Activated CD8-positive, alpha-beta memory T cell treated with anti-CD3 and anti-CD28 coated beads for 48 hours (primary cell): ENCODE results near the gene ABCA3.

Source experiments
- DNase-seq, 3 experiments: peaks; one replicate each; pipeline ENCODE4 v3.0.0-alpha.2; 2020; ENCODE audit warnings: low read depth in 2 of 3, low spot score in 2 of 3

The ABCA3 gene

DNA sequence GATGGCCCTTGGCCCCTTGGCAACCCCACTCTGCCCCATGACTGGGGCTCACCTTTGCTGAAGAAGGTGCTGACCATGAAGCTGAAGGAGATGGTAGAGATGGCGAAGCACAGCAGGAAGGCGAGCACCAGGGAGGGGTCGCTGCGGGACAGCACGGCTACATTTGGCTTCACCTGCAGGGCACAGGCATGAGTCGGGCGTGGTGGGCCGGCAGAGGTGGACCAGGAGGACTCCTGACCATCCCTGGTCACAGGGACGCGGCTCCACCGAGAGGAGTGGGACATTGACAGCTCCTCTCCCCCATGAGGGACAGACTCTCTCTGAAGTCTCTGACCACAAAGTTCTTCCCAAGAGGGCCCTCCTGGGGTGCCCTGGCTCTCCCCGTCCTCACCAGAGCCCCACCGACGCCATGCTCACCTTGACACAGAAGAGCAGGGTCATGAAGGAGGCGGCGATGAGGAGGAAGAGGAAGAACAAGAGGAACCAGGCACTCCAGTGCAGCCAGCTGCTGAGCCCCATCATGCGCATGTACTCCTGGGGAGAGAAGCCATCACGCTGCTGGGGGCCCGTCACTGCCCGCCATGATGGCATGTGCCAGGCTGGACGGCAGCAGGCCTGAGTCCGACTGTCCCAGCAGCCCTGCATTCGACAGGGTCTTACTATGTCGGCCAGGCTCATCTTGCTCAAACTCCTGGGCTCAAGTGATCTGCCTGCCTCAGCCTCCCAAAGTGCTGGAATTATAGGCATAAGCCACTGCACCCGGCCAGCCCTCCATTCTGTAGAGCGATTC lies 23.1 kb downstream of the ABCA3 start:
- DNase-seq: no peak

DNA sequence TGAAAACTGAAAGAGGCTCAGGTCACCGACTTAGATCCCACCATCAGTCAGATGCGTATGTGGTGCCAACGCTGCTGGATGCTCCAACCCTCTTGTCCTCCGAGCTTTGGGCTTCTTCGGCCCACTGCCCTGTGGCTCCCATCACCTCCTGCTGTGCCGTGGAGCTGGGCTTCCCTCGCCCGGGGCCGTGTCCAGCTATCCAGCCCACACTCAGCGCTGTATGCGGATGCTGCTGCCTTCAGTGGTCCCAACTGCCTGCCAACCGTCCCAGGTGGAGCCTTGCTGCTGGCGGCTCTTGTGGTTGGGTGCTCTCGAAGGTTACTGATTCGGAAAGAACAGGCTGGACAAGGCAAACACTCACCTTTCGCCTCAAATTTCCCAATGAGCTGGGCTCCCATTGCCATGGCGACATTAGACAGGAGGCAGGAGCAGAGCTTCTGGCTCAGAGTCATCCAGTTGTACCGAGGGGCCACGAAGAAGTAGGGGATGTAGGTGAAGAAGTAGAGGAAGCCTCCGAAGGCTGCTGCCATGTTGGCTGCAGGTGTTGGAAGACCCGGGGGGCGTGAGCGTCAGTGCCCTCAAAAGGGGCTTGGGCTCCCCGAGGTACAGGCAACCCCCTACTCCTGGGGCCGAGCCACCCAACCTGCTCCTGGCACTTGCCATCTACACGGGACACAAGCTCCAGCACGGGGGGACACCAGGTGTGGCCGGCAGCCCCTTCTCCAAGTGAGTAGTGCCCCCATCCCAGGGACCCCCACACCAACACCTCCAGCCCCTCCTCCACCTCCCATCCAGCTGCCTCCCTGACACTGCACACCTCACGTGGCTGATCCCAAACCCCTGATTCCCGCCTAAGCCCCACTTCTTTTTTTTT lies 32.2 kb downstream of the ABCA3 start:
- DNase-seq: no peak

DNA sequence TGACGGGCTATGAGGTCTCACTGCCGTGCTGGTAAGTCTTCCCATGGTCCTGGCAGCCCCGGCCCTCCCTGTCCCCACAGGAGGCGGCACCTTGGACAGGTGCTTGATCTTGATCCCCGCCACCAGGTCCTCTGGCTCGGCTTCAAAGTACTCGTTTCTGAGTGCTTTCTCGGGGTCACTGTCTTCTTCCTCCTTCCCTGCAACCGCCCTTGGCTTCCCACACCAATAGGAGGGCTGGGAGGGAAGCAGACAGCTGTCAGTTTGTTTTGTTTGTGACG lies 40.7 kb downstream of the ABCA3 start:
- no peak for DNase-seq

DNA sequence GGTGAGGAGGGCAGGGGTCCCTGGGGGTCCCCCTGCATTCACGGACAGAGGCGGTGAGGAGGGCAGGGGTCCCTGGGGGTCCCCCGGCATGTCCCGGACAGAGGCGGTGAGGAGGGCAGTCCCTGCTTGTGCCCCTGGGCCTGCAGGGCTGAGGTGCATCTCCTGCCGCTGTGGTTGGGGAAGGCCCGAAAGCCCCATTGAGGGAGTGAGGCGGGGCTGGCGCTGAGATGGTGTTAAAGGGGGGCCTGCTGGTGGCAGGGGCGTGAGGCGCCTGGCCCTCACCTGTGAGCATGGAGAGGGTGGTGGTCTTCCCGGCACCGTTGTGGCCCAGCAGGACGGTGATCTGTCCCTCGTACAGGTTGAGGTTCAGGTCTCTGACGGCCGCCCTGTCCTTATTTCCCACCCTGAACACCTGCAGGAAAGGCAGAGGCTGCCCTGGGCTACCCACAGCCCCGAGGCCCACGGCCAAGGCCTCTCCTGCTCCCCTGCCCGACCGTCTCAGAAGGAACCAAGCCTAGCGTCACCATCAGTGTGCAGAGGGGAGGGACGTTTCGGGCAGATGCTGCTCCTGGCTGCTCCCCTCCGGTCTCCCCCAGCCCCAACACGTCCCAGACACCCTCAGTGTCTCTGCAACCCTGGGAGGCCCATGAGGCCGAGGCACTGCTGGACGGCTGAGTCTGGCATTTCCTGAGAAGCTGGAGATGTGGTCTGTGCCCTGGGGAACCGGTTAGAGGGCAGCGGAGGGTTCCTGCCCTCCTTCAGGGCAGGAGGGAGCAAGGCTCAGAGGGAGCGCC lies 41.2 kb downstream of the ABCA3 start:
- no peak for DNase-seq

DNA sequence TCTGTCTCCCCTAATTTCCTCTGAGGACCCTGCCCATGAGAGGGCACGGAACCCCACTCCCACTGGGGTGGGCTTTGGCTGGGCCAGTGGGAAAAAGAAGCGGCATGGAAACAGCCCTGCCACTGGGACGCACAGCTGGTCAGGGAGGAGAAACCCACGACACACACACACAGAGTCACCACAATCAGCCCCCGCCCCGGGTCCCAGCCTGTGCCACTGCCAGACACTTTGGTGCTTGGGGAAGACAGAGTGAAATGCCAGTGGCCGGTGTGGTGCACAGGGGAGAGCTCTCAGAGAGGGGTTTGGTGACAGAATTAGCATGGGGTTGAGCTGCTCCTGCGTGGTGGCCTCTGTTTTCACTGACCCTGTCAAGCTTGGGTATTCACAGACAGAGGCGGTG lies 41.9 kb downstream of the ABCA3 start:
- DNase-seq: no peak

DNA sequence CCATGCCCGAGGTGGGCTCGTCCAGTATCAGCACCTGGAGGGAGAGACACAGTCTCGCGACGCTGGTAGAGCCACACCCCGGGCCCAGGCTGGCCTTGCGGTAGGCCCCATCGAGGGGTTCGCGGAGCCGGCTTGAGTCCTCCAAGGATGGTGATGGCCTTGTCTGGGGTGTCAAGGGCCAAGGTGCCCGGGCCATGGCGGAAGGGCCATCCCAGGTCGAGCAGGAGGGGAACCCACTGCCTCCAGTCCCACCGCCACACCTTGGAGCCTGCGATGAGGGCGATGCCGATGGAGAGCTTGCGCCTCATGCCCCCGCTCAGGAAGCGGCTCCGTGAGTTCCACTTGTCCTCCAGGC lies 43.0 kb downstream of the ABCA3 start:
- DNase-seq: no peak

DNA sequence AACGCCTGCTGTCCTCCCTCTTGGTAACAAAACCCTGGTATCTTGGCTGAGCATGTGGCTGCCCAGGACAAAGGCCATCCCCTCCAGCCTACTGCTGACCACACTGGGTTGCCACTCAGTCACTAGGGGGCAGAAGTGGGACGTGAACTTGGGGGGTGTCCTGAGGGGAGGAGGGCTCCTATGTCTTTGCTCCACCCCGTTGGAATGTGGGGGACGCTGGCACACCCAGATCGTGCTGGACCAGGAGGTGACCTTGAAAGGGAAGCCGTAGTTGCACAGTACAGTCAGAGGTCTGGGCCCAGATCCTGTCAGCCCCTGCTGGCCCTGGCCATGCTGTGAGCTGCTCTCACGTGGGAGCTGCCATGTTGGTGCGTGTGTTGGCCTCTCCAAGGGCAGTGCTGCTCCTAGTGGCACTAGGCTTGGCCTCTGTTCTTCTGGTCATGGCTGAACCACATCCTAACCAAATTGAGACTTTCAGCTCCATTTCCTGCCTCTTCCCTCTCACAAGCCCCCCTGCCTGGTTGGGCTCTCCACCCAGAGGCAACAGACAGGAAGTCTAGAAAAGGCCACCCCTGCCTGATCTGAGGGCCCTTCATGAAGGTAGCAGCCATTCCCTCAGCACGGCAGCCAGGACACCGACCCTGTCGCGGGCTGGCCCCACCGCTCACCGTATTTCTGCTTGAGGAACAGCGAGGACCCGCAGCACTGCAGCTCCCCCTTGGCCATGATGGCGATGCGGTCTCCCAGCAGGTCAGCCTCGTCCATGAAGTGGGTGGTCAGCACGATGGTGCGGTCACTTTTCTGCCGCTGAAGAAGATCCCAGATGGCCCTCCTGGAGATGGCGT lies 43.6 kb downstream of the ABCA3 start:
- no peak for DNase-seq

DNA sequence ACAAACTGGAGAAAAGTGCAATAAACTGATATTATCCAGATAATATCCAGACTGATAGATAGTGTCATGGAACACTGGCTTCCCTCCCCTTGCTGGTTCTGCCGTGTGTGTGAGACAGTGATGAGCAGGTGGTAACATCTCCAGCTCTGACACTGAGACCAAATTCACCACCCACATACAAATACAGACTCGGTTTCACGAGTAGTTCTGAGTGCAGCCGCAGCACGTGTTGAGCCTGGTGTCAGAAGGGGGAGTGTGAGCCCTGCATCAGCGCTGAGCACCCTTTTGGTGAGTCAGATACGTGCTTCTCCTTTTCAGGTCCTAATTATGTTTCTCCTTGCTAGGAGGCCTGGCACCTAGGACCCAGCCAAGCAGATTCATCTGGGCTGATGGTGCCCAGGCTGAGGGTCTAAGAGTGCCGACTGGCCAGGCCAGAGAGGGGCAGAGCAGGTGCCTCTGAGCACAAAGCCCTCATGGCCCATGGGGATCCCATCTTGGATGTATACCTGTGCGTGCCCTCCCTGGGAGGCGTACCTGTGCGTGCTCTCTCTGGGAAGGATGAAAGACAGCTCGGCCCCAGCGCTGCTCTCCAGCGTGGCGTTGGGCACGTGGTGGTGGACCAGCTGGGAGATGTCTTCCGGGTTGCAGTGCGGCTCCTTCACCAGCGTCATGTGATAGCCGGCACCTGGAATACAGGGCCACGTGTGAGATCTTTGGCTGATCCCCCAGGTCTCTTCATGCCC lies 45.3 kb downstream of the ABCA3 start:
- no peak for DNase-seq

DNA sequence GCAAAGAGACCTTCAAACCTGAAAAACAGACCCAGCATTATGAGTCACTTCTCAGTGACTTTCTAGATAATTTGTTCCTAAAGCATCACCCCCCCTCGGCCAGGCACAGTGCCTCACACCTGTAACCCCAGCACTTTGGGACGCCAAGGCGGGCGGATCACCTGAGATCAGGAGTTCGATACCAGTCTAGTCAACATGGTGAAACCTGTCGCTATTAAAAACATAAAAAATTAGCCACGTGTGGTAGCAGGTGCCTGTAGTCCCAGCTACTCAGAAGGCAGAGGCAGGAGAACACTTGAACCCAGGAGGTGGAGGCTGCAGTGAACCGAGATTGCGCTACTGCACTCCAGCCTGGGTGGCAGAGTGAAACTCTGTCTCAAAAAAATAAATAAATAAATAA lies 48.3 kb downstream of the ABCA3 start:
- no peak for DNase-seq

DNA sequence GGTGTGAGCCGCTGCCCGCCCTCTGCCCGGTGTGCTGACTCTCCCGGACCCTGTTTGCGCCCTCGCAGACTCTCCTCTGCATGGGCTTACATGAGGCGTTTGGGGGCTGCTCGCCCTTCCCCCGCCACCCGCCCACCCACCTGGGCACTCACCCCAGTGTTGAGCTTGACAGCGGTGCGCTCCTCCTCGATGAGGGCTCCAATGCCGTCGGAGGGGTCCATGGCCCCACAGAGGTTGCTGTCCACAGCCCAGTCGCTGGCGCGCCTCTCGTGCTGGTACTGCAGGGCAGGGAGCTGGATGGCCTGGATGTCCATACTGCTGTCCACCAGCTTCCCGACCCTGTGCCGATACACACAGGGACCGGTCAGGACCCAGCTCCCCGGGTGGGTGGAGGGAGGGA lies 51.2 kb downstream of the ABCA3 start:
- DNase-seq: no peak

DNA sequence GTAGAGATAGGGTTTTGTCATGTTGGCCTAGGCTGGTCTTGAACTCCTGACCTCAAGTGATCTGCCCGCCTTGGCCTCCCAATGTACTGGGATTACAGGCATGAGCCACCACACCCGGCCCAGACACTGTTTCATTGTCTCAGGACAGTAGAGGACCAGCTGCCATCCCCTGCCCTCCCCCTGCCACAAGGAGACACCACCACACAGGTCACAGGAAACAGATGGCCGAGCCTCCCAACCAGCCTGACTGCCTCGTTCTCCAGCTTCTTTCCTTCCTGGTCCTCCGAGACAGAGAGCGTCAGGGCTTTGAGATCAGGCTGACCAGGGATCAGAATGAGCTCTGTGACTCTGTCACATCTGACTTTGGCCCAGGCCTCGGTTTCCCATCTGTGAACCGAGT lies 51.8 kb downstream of the ABCA3 start:
- DNase-seq: no peak

DNA sequence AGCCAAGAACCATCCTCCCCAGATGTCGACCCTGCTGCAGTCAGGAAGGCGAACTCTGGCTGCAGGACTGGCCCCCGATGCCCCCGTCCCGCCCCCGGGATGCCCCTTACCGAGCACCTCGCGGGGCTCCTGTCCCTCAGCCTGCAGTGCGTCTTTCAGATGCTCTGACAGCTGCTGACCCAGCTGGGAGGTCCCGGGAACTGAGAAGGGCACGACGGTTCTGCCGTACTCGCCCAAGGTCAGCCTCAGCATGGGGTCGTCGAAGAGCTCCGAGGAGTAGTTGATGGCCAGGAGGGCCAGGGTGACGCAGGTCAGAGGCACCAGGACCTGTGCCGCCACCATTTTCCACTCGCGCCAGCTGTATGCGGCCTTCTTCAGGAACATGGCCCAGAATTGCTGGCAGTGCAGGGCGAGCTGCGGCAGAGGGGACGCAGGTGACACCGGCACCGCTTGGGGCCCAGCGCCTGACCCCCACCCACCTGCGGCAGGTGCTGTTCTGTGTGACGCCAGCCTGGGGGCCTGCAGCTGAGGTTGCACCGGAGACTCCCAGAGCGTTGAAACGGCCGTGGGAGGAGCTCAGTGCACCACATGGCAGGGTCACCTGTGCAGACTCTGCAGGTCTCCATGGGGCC lies 52.5 kb downstream of the ABCA3 start:
- no peak for DNase-seq

DNA sequence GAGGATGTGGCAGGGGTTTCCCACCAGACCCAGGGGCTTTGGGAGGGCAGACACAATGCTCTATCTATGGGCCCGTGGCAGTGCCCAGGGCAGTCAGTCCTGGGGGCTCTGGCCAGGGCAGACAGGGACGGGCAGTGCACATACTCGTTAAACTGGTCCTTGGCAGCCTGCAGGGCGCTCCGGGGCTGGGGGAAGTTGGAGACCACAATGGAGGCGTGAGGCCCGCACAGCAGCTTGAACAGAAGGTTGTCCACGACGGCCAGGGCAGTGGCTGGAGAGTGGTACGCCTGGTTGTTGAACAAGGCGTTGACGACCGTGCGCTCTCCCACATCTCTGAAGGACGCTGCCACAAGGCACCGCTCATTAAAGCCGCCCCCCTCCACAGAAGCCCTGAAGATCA lies 54.0 kb downstream of the ABCA3 start:
- DNase-seq: no peak

DNA sequence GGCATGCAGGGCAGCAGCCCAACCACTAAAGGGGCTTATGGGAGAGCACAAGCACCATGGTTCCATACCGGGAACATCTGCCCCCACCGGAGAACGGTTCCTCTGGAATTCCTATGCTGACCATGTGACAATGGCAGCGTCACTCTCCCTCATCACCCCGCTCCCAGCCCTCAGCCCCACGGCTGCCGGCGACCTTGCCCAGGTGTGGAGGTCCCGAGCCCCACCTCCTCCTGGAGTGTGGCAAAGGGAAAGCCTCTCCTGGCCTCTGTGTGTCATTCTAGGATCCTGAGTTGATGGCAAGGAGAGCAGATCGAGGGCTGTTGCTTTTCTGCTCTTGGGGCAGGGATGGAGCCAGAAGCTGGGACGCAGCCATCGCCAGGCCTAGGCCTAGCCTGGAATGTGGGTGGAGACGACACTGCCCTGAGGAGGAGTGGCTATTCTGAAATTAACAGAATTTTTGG lies 54.8 kb downstream of the ABCA3 start:
- DNase-seq: no peak

DNA sequence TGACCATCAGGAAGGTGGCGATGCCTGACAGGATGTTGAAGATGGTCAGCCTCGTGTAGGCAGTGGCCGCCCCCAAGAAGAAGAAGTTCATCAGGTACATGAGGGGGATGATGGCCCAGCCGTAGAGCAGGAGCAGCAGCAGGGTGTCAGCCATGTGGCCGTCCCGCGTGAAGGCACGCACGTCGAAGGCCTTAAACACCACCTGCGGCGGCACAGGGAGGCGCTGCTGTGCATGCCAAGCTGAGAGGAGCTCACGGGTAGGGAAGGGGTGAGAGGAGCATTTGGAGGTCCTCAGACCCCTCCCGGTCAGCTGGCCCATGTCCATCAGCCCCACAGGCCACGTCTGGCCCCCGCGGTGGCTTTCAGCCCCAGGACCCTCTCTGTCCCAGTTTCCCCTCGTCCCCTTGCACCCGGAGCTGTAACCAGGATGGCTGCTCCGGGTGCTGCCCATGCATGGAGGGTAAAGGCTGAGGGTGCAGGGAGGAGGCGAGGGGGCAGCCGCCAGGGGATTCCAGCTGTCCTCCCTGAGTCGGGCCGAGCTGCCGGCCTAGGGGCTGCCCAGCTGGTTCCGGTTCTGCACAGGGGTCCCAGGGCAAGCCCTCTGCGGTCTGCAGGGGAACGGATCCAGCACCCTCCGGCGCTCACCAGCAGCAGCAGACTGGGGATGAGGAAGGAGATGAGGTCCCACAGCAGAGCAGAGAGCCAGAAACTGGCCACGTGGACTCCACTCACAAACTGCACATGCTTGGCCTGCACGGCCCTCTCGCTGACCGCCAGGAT lies 55.5 kb downstream of the ABCA3 start:
- no peak for DNase-seq

DNA sequence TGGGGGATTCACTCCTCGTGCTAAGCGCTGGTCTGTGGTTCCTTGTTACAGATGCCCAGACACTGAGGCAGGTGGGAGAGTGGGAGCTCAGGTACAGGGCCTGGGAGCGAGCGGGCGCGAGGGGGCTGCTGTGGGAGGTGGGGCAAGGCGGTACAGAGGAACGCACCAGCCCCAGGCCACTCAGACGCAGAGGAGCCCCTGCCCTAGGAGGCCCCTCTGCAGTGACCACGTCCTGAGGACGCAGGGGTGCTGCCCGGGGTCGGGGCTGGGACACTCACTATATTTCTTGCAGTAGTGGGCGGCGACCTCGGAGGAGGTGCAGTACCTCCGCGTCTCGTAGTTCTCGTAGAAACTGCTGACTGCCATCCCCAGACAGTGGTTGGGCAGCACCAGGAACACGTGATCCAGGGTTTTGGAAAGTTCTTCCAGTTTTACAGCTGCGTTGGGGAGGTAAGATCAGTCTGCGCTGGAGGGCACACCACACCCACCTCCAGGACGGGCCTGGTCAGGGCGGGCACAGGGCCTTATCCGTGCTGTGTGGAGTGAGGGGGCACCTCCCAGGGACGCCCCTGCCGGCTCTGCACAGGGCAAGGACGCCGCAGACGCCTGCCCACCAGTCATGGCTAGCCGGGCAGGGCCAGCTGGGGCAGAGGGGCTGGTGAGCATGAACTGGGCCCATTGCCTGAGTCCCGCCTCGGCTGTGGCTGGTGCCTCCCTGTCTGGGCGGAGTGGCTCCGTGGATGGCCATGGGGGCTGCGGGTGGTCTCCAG lies 56.3 kb downstream of the ABCA3 start:
- DNase-seq: no peak

DNA sequence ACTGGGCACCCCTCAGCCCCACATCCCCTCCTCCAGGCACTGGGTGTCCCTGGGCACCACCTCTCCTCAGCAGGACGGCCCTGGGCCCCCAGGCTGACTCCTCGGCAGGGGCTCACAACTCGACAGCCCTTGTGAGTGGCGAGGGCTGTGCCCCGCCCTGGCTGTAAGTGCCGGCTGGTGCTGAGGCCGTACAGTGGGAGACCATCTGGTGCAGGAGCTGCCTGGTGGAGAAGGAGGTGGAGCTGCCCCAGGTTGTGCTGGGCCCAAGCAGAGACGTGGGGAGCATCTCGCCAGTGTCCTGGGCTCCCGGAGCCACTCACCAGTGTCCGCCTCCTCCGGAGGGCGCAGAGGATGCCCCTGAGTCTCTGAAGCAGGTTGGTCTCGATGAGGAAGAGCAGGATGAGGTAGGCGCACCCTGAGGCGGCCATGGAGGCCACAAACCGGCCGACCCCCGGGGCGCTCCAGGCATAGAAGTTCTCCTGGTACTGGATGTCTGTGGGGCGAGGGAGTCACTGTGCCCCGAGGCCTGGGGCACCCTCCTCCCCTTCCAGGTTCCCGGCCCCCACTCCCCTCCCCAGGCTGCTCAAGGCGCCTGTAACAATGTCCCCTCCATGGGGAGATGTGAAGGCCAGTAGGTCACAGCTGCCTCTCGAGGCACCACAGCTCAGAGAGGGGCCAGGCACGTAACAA lies 57.5 kb downstream of the ABCA3 start:
- DNase-seq: no peak

DNA sequence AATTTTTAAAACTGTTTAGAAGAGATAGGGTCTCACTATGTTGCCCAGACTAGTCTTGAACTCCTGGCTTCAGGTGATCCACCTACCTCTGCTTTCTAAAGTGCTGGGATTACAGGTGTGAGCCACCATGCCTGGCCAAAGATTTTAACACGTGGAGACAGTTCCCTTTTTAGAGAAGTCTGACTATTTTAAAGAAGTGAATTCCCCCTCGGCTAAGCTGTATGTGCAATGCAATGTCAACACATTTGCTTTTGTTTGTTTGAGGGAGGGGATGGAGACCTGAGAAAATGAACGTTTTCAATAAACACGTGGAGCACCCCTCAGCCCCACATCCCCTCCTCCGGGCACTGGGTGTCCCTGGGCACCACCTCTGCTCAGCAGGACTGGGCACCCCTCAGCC lies 58.3 kb downstream of the ABCA3 start:
- no peak for DNase-seq
